H9 (cell line): ENCODE data around the gene CRAMP1. TPM values are rescaled to one million over a fixed set of nuclear protein-coding genes. Genes with fewer than 3 reads are reported as not detected.

Experiments
- DNase-seq: peaks from one replicate; pipeline ENCODE4 v3.0.0-alpha.2; 2017
- H2AFZ ChIP-seq: one replicate; pipeline ENCODE4 v1.6.1; 2013; ENCODE audit warnings: mild to moderate bottlenecking, low read length, control low read depth, moderate library complexity
- H2AK5ac ChIP-seq: 2 replicates; pipeline ENCODE4 v1.6.1; 2013; ENCODE audit warnings: low read length, control low read depth, mixed read lengths; ENCODE audit not compliant: insufficient read length
- H2BK120ac ChIP-seq: one replicate; pipeline ENCODE4 v1.6.1; 2013; ENCODE audit warnings: low read depth, mild to moderate bottlenecking, low read length, control low read depth, inconsistent platforms; ENCODE audit not compliant: poor library complexity, severe bottlenecking
- H2BK12ac ChIP-seq: 2 replicates; pipeline ENCODE4 v1.6.1; 2013; ENCODE audit warnings: low read length, control low read depth, mixed read lengths, low read depth; ENCODE audit not compliant: insufficient read length
- H2BK15ac ChIP-seq: 2 replicates; pipeline ENCODE4 v1.6.1; 2013; ENCODE audit warnings: low read depth, low read length, control low read depth
- H2BK20ac ChIP-seq: one replicate; pipeline ENCODE4 v1.6.1; 2013; ENCODE audit warnings: low read depth, mild to moderate bottlenecking, low read length, control low read depth, inconsistent platforms; ENCODE audit not compliant: poor library complexity, severe bottlenecking
- H2BK5ac ChIP-seq: 2 replicates; pipeline ENCODE4 v1.6.1; 2013; ENCODE audit warnings: low read length, control low read depth, mixed read lengths; ENCODE audit not compliant: insufficient read length
- H3K14ac ChIP-seq: 2 replicates; pipeline ENCODE4 v1.6.1; 2013; ENCODE audit warnings: low read length, control low read depth; ENCODE audit not compliant: insufficient read depth
- H3K18ac ChIP-seq: 2 replicates; pipeline ENCODE4 v1.6.1; 2013; ENCODE audit warnings: low read depth, mild to moderate bottlenecking, mixed read lengths, low read length, control low read depth; ENCODE audit not compliant: insufficient read length
- H3K23ac ChIP-seq: 2 replicates; pipeline ENCODE4 v1.6.1; 2013; ENCODE audit warnings: low read length, control low read depth, mixed read lengths, low read depth; ENCODE audit not compliant: insufficient read length
- H3K23me2 ChIP-seq: 2 replicates; pipeline ENCODE4 v1.6.1; 2013; ENCODE audit warnings: low read depth, mild to moderate bottlenecking, mixed read lengths, low read length, control low read depth; ENCODE audit not compliant: insufficient read length, poor library complexity, severe bottlenecking
- H3K27ac ChIP-seq: 2 replicates; pipeline ENCODE4 v1.5.1; 2013; ENCODE audit warnings: low read length, control low read depth, mixed read lengths, low read depth; ENCODE audit not compliant: insufficient read length
- H3K27me3 ChIP-seq: 2 replicates; pipeline ENCODE4 v1.6.1; 2013; ENCODE audit warnings: low read length, control low read depth, inconsistent platforms; ENCODE audit not compliant: insufficient read depth
- H3K4ac ChIP-seq: 2 replicates; pipeline ENCODE4 v1.6.1; 2013; ENCODE audit warnings: low read depth, mild to moderate bottlenecking, control low read depth, inconsistent platforms, low read length, moderate library complexity
- H3K4me1 ChIP-seq: 2 replicates; pipeline ENCODE4 v1.6.1; 2013; ENCODE audit warnings: low read length, control low read depth, inconsistent platforms; ENCODE audit not compliant: insufficient read depth
- H3K4me2 ChIP-seq: 2 replicates; pipeline ENCODE4 v1.6.1; 2013; ENCODE audit warnings: low read length, control low read depth, mixed read lengths; ENCODE audit not compliant: insufficient read length, insufficient read depth
- H3K56ac ChIP-seq: 2 replicates; pipeline ENCODE4 v1.6.1; 2013; ENCODE audit warnings: low read depth, mild to moderate bottlenecking, mixed read lengths, low read length, control low read depth; ENCODE audit not compliant: insufficient read length
- H3K79me1 ChIP-seq: 2 replicates; pipeline ENCODE4 v1.6.1; 2013; ENCODE audit warnings: low read depth, mild to moderate bottlenecking, moderate library complexity, low read length, control low read depth, inconsistent platforms; ENCODE audit not compliant: insufficient read depth, poor library complexity, severe bottlenecking
- H3K79me2 ChIP-seq: 2 replicates; pipeline ENCODE4 v1.6.1; 2013; ENCODE audit warnings: low read length, control low read depth, inconsistent platforms; ENCODE audit not compliant: insufficient read depth
- H3K9ac ChIP-seq: 2 replicates; pipeline ENCODE4 v1.6.1; 2013; ENCODE audit warnings: low read length, control low read depth, mixed read lengths; ENCODE audit not compliant: insufficient read length; ENCODE audit errors: extremely low read depth
- H3K9me3 ChIP-seq: one replicate; pipeline ENCODE4 v1.6.1; 2013; ENCODE audit warnings: low read depth, low read length, inconsistent platforms; ENCODE audit not compliant: control insufficient read depth
- H3T11ph ChIP-seq: one replicate; pipeline ENCODE4 v1.6.1; 2013; ENCODE audit warnings: mild to moderate bottlenecking, low read length, control low read depth, inconsistent platforms
- H4K20me1 ChIP-seq: one replicate; pipeline ENCODE4 v1.6.1; 2013; ENCODE audit not compliant: control insufficient read depth, insufficient read length, insufficient read depth
- H4K5ac ChIP-seq: 2 replicates; pipeline ENCODE4 v1.6.1; 2013; ENCODE audit warnings: low read depth, mild to moderate bottlenecking, mixed read lengths, low read length, control low read depth; ENCODE audit not compliant: insufficient read length
- H4K8ac ChIP-seq: replicated peaks from 2 replicates; pipeline ENCODE4 v1.6.1; 2013; ENCODE audit warnings: low read length, control low read depth, mixed read lengths, low read depth; ENCODE audit not compliant: insufficient read length
- H4K91ac ChIP-seq: 2 replicates; pipeline ENCODE4 v1.6.1; 2013; ENCODE audit warnings: low read depth, mild to moderate bottlenecking, moderate library complexity, mixed read lengths, low read length, control low read depth; ENCODE audit not compliant: insufficient read length
- H3K27ac Mint-ChIP-seq, 3 experiments: 2 replicates in 2 of 3; 3 replicates in 1 of 3; pipeline ENCODE4 v1.8.0; 2020 to 2021; ENCODE audit warnings: mixed read lengths in 3 of 3, mild to moderate bottlenecking in 1 of 3, moderate library complexity in 1 of 3
- H3K27me3 Mint-ChIP-seq: 2 replicates; pipeline ENCODE4 v1.8.0; 2021; ENCODE audit warnings: low read depth, mild to moderate bottlenecking, moderate library complexity, mixed read lengths
- H3K36me3 Mint-ChIP-seq, 3 experiments: 2 replicates in 2 of 3; 3 replicates in 1 of 3; pipeline ENCODE4 v1.8.0; 2020 to 2021; ENCODE audit warnings: low read depth in 3 of 3, mixed read lengths in 3 of 3; ENCODE audit not compliant: insufficient read depth in 1 of 3
- H3K4me1 Mint-ChIP-seq, 2 experiments: 2 replicates each; pipeline ENCODE4 v1.8.0; 2020; ENCODE audit warnings: mixed read lengths in 2 of 2
- H3K4me3 Mint-ChIP-seq, 2 experiments: 2 replicates in 1 of 2; 3 replicates in 1 of 2; pipeline ENCODE4 v1.8.0; 2020 to 2021; ENCODE audit warnings: mild to moderate bottlenecking in 2 of 2, mixed read lengths in 2 of 2, moderate library complexity in 1 of 2
- H3K9me3 Mint-ChIP-seq, 2 experiments: 2 replicates in 1 of 2; 3 replicates in 1 of 2; pipeline ENCODE4 v1.8.0; 2020; ENCODE audit warnings: mild to moderate bottlenecking in 2 of 2, mixed read lengths in 2 of 2, moderate library complexity in 1 of 2
- whole genome bisulfite sequencing: extraction: QIAGEN DNeasy Blood & Tissue Kit; methylation state at CpG from one replicate; pipeline ENCODE4 v1.1.7; 2013; ENCODE audit warnings: missing lambda C conversion rate, low lambda C conversion rate, mixed read lengths; ENCODE audit not compliant: insufficient read length; ENCODE audit errors: extremely low coverage; 5-methylcytosine and 5-hydroxymethylcytosine counted together
- long read RNA-seq: library from polyadenylated mRNA; unstranded; transcript quantifications from one replicate; pipeline ENCODE4 v2.0.0, GENCODE V29; 2020
- total RNA-seq: library from RNA; stranded (reverse); gene quantifications from 2 replicates; pipeline ENCODE4 v1.2.1, GENCODE V29; 2021
- TF ChIP-seq, protein P1 (sequence below): fragments of 200-600 bp; sonication (generic); conservative IDR thresholded peaks from 3 replicates; pipeline ENCODE4 v1.8.0; 2021; ENCODE audit warnings: antibody characterized with exemption, mild to moderate bottlenecking

Gene CRAMP1, protein sequence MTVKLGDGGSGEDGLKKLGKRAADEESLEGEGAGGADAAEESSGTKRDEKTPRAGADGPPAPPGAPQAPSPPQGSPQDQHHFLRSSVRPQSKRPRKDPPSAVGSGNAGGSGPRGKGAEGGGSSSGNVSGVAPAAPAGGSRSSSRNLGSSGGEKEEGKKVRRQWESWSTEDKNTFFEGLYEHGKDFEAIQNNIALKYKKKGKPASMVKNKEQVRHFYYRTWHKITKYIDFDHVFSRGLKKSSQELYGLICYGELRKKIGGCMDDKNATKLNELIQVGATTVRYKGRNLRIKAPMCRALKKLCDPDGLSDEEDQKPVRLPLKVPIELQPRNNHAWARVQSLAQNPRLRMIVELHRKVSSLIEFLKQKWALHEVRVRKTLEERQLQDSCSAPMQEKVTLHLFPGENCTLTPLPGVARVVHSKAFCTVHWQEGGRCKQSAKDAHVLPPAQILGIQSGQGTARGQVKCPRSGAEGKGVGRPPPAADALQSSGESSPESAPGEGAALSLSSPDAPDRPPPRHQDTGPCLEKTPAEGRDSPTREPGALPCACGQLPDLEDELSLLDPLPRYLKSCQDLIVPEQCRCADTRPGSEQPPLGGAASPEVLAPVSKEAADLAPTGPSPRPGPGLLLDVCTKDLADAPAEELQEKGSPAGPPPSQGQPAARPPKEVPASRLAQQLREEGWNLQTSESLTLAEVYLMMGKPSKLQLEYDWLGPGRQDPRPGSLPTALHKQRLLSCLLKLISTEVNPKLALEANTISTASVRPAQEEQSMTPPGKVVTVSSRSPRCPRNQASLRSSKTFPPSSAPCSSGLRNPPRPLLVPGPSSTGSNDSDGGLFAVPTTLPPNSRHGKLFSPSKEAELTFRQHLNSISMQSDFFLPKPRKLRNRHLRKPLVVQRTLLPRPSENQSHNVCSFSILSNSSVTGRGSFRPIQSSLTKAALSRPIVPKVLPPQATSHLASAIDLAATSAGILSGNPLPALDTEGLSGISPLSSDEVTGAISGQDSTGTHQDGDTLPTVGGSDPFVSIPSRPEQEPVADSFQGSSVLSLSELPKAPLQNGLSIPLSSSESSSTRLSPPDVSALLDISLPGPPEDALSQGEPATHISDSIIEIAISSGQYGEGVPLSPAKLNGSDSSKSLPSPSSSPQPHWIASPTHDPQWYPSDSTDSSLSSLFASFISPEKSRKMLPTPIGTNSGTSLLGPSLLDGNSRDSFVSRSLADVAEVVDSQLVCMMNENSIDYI (N-terminal part only)
- total RNA-seq = 39.2 and 46.2 TPM in 2 replicates
- long read RNA-seq, partial matches to known transcripts = 0 of 2 reads
- long read RNA-seq, other reads (novel, unspliced or antisense) = 1 of 2 reads

DNA sequence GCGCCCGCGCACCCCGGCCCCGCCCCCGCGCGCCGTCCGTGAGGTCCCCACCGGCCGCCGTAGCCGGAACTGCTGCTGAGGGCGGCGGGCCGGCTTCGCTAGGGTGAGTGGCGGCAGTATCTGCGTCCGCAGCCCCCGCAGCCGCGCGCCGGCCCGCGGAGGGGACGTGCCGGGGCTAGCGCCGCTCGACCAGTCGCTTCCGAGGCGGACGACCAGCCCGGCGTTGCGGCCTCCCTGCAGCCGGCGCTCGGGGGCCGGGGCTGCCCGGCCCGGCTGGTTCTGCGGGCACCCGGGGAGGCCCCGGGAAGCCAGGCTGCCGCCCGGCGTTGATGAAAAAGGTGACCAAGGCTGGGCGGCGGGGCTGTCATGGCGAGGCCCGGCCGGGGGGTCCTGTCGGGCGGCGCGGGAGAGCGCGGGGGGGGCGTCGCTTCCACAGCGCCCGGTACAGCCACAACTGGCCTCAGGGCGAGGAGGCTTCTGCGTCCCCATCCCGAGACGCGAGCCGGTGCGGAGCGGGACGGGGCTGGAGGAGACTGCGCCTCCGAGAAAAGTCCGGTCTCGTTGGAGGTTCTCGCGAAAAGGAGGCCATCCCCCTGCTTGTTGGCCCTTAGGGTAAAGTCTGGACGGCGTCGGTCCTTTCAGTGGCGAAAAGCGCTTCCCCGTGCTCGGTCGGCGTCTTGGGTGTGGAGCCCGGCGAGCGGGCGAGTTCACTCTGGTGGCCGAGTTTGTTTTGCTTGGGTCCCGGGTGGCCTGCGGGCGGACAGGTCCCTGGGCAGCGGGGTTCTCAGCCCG is at the start of gene CRAMP1:
Gene CRAMP1, plus strand, starts transcription at position 41 of the 792 bp plus-strand sequence. CDS start 2,280 bp downstream, outside the sequence.
- DNase-seq = no peak
- Histone ChIP-seq H2BK120ac (no peak within 1 kb of the TSS), H3K9me3 (no peaks in the 10 kb centered on the region), H3K79me1 (peaks cover 8% of the 10 kb centered on the region), H4K5ac (no peak within 1 kb of the TSS), H3K9ac (peak within 1 kb of the TSS; percentile 74), H3K79me2 (peaks cover 12% of the 10 kb centered on the region; the same call in 1 of the 2 replicates), H2AK5ac (no peak within 1 kb of the TSS), H3K4me2 (peak within 1 kb of the TSS; percentile 78), H3K18ac (peak within 1 kb of the TSS; percentile 74), H3K56ac (no peak within 1 kb of the TSS), H3K23me2 (peaks cover 24% of the 10 kb centered on the region), H4K8ac (no peak within 1 kb of the TSS), H3T11ph (no peak within 1 kb of the TSS), H2AFZ (no peak within 1 kb of the TSS), H3K4me1 (no peaks in the 10 kb centered on the region), H3K27me3 (peaks cover 6% of the 10 kb centered on the region; the same call in 1 of the 2 replicates), H3K14ac (no peak within 1 kb of the TSS), H3K27ac (no peak within 1 kb of the TSS), H2BK15ac (no peak within 1 kb of the TSS), H2BK12ac (no peak within 1 kb of the TSS), H2BK20ac (no peak within 1 kb of the TSS), H3K4ac (no peak within 1 kb of the TSS), H2BK5ac (no peak within 1 kb of the TSS), H3K23ac (no peak within 1 kb of the TSS), H4K91ac (no peak within 1 kb of the TSS), H4K20me1 (no peaks in the 10 kb centered on the region)
- H3K27ac Mint-ChIP-seq = peak within 1 kb of the TSS; percentile 76 to 99 (median 97)
- peaks cover 0 to 3% of the 10 kb centered on the region in 2 experiments; a peak in 1 of 5 replicates for H3K9me3 Mint-ChIP-seq
- peaks cover 17% of the 10 kb centered on the region for H3K27me3 Mint-ChIP-seq
- TF ChIP-seq, protein P1, sequence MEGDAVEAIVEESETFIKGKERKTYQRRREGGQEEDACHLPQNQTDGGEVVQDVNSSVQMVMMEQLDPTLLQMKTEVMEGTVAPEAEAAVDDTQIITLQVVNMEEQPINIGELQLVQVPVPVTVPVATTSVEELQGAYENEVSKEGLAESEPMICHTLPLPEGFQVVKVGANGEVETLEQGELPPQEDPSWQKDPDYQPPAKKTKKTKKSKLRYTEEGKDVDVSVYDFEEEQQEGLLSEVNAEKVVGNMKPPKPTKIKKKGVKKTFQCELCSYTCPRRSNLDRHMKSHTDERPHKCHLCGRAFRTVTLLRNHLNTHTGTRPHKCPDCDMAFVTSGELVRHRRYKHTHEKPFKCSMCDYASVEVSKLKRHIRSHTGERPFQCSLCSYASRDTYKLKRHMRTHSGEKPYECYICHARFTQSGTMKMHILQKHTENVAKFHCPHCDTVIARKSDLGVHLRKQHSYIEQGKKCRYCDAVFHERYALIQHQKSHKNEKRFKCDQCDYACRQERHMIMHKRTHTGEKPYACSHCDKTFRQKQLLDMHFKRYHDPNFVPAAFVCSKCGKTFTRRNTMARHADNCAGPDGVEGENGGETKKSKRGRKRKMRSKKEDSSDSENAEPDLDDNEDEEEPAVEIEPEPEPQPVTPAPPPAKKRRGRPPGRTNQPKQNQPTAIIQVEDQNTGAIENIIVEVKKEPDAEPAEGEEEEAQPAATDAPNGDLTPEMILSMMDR = no peak
- no CpG with 5 or more reads among the region's 101 CpGs for WGBS
- H3K4me3 Mint-ChIP-seq = peak within 1 kb of the TSS; percentile 83 to 96
- peaks cover 7 to 19% (median 18%) of the 10 kb centered on the region in 3 experiments; a peak in 6 of 7 replicates for H3K36me3 Mint-ChIP-seq
- peaks cover 22 to 30% of the 10 kb centered on the region in 2 experiments for H3K4me1 Mint-ChIP-seq
